Measurements from ENCODE around the gene TSHZ2. TPM values are rescaled to one million over a fixed set of nuclear protein-coding genes. Genes with fewer than 3 reads are reported as not detected.
A peak's percentile ranks its signal among the peaks of the same experiment; 100 is the strongest.

Gene TSHZ2
- total and polyA plus RNA-seq, 3 donors from 2014 or later = 13.0 to 41.9 (median 40.4) TPM

GRCh38 chr20:53068241-53068640 is 96.1 kb downstream of the TSHZ2 start:
- H3K27ac ChIP-seq = no peak overlapping the region
- no peaks in the 10 kb centered on the region for H3K27me3 ChIP-seq
- H3K4me1 ChIP-seq = no peaks in the 10 kb centered on the region
- no peak overlapping the region for H3K4me3 ChIP-seq
- 94 to 96% methylated on average over 3 of the region's 3 CpGs for WGBS, 2 donors
- H3K9me3 ChIP-seq = no peaks in the 10 kb centered on the region
- TF ChIP-seq, protein P1, sequence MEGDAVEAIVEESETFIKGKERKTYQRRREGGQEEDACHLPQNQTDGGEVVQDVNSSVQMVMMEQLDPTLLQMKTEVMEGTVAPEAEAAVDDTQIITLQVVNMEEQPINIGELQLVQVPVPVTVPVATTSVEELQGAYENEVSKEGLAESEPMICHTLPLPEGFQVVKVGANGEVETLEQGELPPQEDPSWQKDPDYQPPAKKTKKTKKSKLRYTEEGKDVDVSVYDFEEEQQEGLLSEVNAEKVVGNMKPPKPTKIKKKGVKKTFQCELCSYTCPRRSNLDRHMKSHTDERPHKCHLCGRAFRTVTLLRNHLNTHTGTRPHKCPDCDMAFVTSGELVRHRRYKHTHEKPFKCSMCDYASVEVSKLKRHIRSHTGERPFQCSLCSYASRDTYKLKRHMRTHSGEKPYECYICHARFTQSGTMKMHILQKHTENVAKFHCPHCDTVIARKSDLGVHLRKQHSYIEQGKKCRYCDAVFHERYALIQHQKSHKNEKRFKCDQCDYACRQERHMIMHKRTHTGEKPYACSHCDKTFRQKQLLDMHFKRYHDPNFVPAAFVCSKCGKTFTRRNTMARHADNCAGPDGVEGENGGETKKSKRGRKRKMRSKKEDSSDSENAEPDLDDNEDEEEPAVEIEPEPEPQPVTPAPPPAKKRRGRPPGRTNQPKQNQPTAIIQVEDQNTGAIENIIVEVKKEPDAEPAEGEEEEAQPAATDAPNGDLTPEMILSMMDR (IDR thresholded peaks at IDR 0.05) = no peak
- no peak for TF ChIP-seq POLR2A (IDR thresholded peaks at IDR 0.05)
- no peaks in the 10 kb centered on the region for H3K36me3 ChIP-seq (ENCODE audit: low read depth, missing control alignments)
- no peak for DNase-seq
- intact Hi-C loops (cut with DNase I; ENCODE audit: low total_unique reads) = no loop called here

GRCh38 chr20:53069132-53069531 is 97.0 kb downstream of the TSHZ2 start:
- TF ChIP-seq, protein P1 (IDR thresholded peaks at IDR 0.05) = no peak
- no peak for TF ChIP-seq POLR2A (IDR thresholded peaks at IDR 0.05)
- Histone ChIP-seq H3K4me3 (no peak overlapping the region), H3K9me3 (no peaks in the 10 kb centered on the region), H3K4me1 (no peaks in the 10 kb centered on the region), H3K27me3 (no peaks in the 10 kb centered on the region), H3K27ac (no peak overlapping the region), H3K36me3 (ENCODE audit: low read depth, missing control alignments) (no peaks in the 10 kb centered on the region)
- no peak for DNase-seq
- 78 to 81% methylated on average over 7 of the region's 7 CpGs for WGBS, 2 donors
- intact Hi-C loops (cut with DNase I; ENCODE audit: low total_unique reads) = no loop called here

- WGBS, 2 donors = 73 to 79% methylated on average over 4 of the region's 4 CpGs
- no peak overlapping the region for H3K4me3 ChIP-seq
- H3K9me3 ChIP-seq = no peaks in the 10 kb centered on the region
- intact Hi-C loops (cut with DNase I; ENCODE audit: low total_unique reads) = no loop called here
- peak overlapping the region in 1 of 2 donors; percentile 8 for H3K27ac ChIP-seq
- peaks cover 3% of the 10 kb centered on the region for H3K4me1 ChIP-seq
- DNase-seq = no peak
- no peaks in the 10 kb centered on the region for H3K27me3 ChIP-seq
- no peak for TF ChIP-seq POLR2A (IDR thresholded peaks at IDR 0.05)
- TF ChIP-seq, protein P1 (IDR thresholded peaks at IDR 0.05) = no peak
- no peaks in the 10 kb centered on the region for H3K36me3 ChIP-seq (ENCODE audit: low read depth, missing control alignments)
Measured at GRCh38 chr20:53070224-53070623, 98.1 kb downstream of the TSHZ2 start.

GRCh38 chr20:53070706-53071392 is 98.7 kb downstream of the TSHZ2 start:
- intact Hi-C loops (cut with DNase I; ENCODE audit: low total_unique reads) = no loop called here
- Histone ChIP-seq H3K27me3 (no peaks in the 10 kb centered on the region), H3K4me1 (peaks cover 9% of the 10 kb centered on the region), H3K9me3 (no peaks in the 10 kb centered on the region), H3K36me3 (ENCODE audit: low read depth, missing control alignments) (no peaks in the 10 kb centered on the region), H3K27ac (peak overlapping the region in 1 of 2 donors; percentile 8), H3K4me3 (no peak overlapping the region)
- TF ChIP-seq POLR2A (IDR thresholded peaks at IDR 0.05) = no peak
- TF ChIP-seq, protein P1 (IDR thresholded peaks at IDR 0.05) = no peak
- DNase-seq = no peak
- WGBS, 2 donors = 62% methylated on average over 8 of the region's 8 CpGs

GRCh38 chr20:53071833-53072232 is 99.7 kb downstream of the TSHZ2 start:
- TF ChIP-seq POLR2A (IDR thresholded peaks at IDR 0.05) = no peak
- TF ChIP-seq, protein P1 (IDR thresholded peaks at IDR 0.05) = no peak
- no peak for DNase-seq
- 71 to 86% methylated on average over 7 to 8 of the region's 8 CpGs for WGBS, 2 donors
- Histone ChIP-seq H3K36me3 (ENCODE audit: low read depth, missing control alignments) (no peaks in the 10 kb centered on the region), H3K27me3 (no peaks in the 10 kb centered on the region), H3K4me1 (peaks cover 11% of the 10 kb centered on the region), H3K4me3 (no peak overlapping the region), H3K9me3 (no peaks in the 10 kb centered on the region), H3K27ac (no peak overlapping the region)
- intact Hi-C loops (cut with DNase I; ENCODE audit: low total_unique reads) = no loop called here

Data from testis (tissue), 3 donors.